ENCODE data around the gene PRUNE1. TPM values are rescaled to one million over a fixed set of nuclear protein-coding genes. Genes with fewer than 3 reads are reported as not detected.
A peak's percentile ranks its signal among the peaks of the same experiment; 100 is the strongest.

PRUNE1 gene
- total and polyA plus RNA-seq, 4 donors, result 8.7 to 20.6 (median 12.7) TPM

DNA sequence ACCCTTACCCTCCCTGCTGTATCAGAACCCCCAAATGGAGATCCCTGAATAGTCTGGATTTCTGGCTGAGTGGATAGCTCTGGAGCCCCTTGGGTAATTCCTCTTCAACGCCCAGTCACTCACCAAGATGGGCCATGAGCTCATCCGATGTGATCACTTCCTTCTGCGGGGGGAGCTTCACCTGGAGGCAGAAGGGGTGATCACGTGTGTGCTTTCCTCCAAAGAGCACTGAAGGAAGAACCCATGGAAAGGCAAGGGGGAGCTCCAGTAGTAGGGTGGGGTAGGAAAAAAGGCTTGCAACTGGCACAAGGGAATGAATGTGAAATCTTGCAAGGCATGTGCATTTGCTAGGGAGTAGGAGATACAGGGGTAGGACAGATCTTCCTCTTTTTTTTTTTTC is 6.6 kb upstream of the PRUNE1 start:
- Histone ChIP-seq H3K27me3 (ENCODE audit: control insufficient read depth in 3 of 3, insufficient read depth in 3 of 3, low read length in 2 of 3) (no peaks in the 10 kb centered on the region), H3K9ac (ENCODE audit: insufficient read depth in 1 of 2, low read length in 2 of 2) (no peak overlapping the region), H3K9me3 (ENCODE audit: control insufficient read depth in 4 of 4, insufficient read depth in 3 of 4, low read length in 3 of 4) (no peaks in the 10 kb centered on the region), H3K27ac (ENCODE audit: low read depth in 1 of 2, low read length in 1 of 2) (no peak overlapping the region), H3K4me3 (no peak overlapping the region), H3K36me3 (ENCODE audit: control insufficient read depth in 4 of 4, insufficient read depth in 4 of 4, low read length in 4 of 4) (peaks cover 13 to 28% (median 27%) of the 10 kb centered on the region in 4 donors), H3K4me1 (ENCODE audit: control insufficient read depth in 5 of 5, insufficient read depth in 5 of 5, low read length in 5 of 5) (peaks cover 3 to 28% (median 11%) of the 10 kb centered on the region in 5 donors)
- DNase-seq (no peak), ATAC-seq (ENCODE audit: insufficient read depth, low FRiP score) (no peak)
- WGBS, 2 donors, result 27 to 66% methylated on average over 4 of the region's 4 CpGs
- TF ChIP-seq, protein P1, sequence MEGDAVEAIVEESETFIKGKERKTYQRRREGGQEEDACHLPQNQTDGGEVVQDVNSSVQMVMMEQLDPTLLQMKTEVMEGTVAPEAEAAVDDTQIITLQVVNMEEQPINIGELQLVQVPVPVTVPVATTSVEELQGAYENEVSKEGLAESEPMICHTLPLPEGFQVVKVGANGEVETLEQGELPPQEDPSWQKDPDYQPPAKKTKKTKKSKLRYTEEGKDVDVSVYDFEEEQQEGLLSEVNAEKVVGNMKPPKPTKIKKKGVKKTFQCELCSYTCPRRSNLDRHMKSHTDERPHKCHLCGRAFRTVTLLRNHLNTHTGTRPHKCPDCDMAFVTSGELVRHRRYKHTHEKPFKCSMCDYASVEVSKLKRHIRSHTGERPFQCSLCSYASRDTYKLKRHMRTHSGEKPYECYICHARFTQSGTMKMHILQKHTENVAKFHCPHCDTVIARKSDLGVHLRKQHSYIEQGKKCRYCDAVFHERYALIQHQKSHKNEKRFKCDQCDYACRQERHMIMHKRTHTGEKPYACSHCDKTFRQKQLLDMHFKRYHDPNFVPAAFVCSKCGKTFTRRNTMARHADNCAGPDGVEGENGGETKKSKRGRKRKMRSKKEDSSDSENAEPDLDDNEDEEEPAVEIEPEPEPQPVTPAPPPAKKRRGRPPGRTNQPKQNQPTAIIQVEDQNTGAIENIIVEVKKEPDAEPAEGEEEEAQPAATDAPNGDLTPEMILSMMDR (IDR thresholded peaks at IDR 0.05; ENCODE audit: control extremely low read depth, extremely low read depth), result no peak

DNA sequence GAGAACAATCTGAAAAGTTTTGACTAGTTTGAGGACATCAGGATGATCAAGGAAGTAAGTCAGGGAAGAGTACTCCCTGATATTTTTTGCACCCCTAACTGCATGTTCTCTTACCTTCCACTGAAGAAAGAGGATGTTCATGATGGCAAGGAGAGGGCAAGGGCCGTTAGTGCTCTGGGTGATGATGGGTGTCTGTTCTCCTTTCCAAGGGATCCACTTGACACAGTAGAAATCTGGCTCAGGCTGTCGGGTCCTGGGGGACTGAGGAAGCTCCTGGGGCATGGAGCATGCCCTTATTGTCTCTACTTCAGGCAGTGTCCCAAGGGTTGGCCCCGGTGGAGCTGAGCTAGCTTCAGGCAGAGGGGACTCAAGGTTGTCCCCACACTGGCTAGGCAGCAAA is 6.2 kb upstream of the PRUNE1 start:
- Histone ChIP-seq H3K4me1 (ENCODE audit: control insufficient read depth in 5 of 5, insufficient read depth in 5 of 5, low read length in 5 of 5) (peaks cover 3 to 32% (median 13%) of the 10 kb centered on the region in 5 donors), H3K4me3 (no peak overlapping the region), H3K36me3 (ENCODE audit: control insufficient read depth in 4 of 4, insufficient read depth in 4 of 4, low read length in 4 of 4) (peaks cover 13 to 26% (median 24%) of the 10 kb centered on the region in 4 donors), H3K27ac (ENCODE audit: low read depth in 1 of 2, low read length in 1 of 2) (no peak overlapping the region), H3K9me3 (ENCODE audit: control insufficient read depth in 4 of 4, insufficient read depth in 3 of 4, low read length in 3 of 4) (no peaks in the 10 kb centered on the region), H3K9ac (ENCODE audit: insufficient read depth in 1 of 2, low read length in 2 of 2) (no peak overlapping the region), H3K27me3 (ENCODE audit: control insufficient read depth in 3 of 3, insufficient read depth in 3 of 3, low read length in 2 of 3) (no peaks in the 10 kb centered on the region)
- no peak for ATAC-seq (ENCODE audit: insufficient read depth, low FRiP score)
- 46 to 79% methylated on average over 3 of the region's 3 CpGs for WGBS, 2 donors
- TF ChIP-seq, protein P1 (IDR thresholded peaks at IDR 0.05; ENCODE audit: control extremely low read depth, extremely low read depth), result no peak
- no peak for DNase-seq

DNA sequence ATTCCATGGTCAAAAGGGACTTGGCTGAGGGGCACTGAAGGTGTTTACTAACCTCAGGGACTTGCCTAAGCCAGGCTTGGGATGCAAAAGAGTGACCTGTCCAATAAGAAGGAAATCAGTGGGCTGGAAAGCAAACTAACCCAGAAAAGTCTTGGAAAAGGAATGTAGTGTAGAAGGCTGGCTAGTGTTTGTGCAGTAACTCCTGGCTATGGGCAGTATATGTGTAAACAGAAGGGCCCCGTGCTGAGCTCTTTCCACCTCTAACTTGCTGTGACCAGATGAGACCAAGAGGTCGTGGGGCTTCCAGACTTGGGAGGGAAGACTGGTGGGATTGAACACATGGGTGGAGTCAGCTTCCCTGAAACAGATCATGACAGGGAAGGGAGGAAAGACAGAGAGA is 5.6 kb upstream of the PRUNE1 start:
- H3K4me1 ChIP-seq (ENCODE audit: control insufficient read depth in 5 of 5, insufficient read depth in 5 of 5, low read length in 5 of 5), result peaks cover 5 to 33% (median 14%) of the 10 kb centered on the region in 5 donors
- H3K36me3 ChIP-seq (ENCODE audit: control insufficient read depth in 4 of 4, insufficient read depth in 4 of 4, low read length in 4 of 4), result peaks cover 13 to 25% (median 22%) of the 10 kb centered on the region in 4 donors
- no peaks in the 10 kb centered on the region for H3K27me3 ChIP-seq (ENCODE audit: control insufficient read depth in 3 of 3, insufficient read depth in 3 of 3, low read length in 2 of 3)
- H3K9ac ChIP-seq (ENCODE audit: insufficient read depth in 1 of 2, low read length in 2 of 2), result peak overlapping the region in 1 of 2 donors; percentile 65
- ATAC-seq (ENCODE audit: insufficient read depth, low FRiP score), result no peak
- WGBS, 2 donors, result 33 to 65% methylated on average over 2 of the region's 2 CpGs
- DNase-seq, result no peak
- H3K4me3 ChIP-seq, result no peak overlapping the region
- H3K9me3 ChIP-seq (ENCODE audit: control insufficient read depth in 4 of 4, insufficient read depth in 3 of 4, low read length in 3 of 4), result no peaks in the 10 kb centered on the region
- TF ChIP-seq, protein P1 (IDR thresholded peaks at IDR 0.05; ENCODE audit: control extremely low read depth, extremely low read depth), result no peak
- peak overlapping the region in 1 of 2 donors; percentile 46 for H3K27ac ChIP-seq (ENCODE audit: low read depth in 1 of 2, low read length in 1 of 2)

- TF ChIP-seq, protein P1 (IDR thresholded peaks at IDR 0.05; ENCODE audit: control extremely low read depth, extremely low read depth), result no peak
- H3K9me3 ChIP-seq (ENCODE audit: control insufficient read depth in 4 of 4, insufficient read depth in 3 of 4, low read length in 3 of 4), result no peaks in the 10 kb centered on the region
- H3K4me1 ChIP-seq (ENCODE audit: control insufficient read depth in 5 of 5, insufficient read depth in 5 of 5, low read length in 5 of 5), result peaks cover 7 to 37% (median 18%) of the 10 kb centered on the region in 5 donors
- H3K27ac ChIP-seq (ENCODE audit: low read depth in 1 of 2, low read length in 1 of 2), result no peak overlapping the region
- H3K36me3 ChIP-seq (ENCODE audit: control insufficient read depth in 4 of 4, insufficient read depth in 4 of 4, low read length in 4 of 4), result peaks cover 13 to 24% (median 18%) of the 10 kb centered on the region in 4 donors
- H3K27me3 ChIP-seq (ENCODE audit: control insufficient read depth in 3 of 3, insufficient read depth in 3 of 3, low read length in 2 of 3), result no peaks in the 10 kb centered on the region
- DNase-seq (no peak), ATAC-seq (ENCODE audit: insufficient read depth, low FRiP score) (no peak)
- H3K9ac ChIP-seq (ENCODE audit: insufficient read depth in 1 of 2, low read length in 2 of 2), result peak overlapping the region in 1 of 2 donors; percentile 65
- no peak overlapping the region for H3K4me3 ChIP-seq
These were observed 5.1 kb upstream of the PRUNE1 start for GRCh38 chr1:151003180-151003579.
